GM19395 (cell line): ENCODE data around the gene DQX1.

Source experiments
- ATAC-seq: cut with Tn5 transposase; IDR thresholded peaks from one replicate; pipeline ENCODE4 v1.9.1; 2021; ENCODE audit warnings: mild to moderate bottlenecking, moderate library complexity; ENCODE audit not compliant: unreplicated experiment

DQX1 gene

GRCh38 chr2:74554820-74555531, 28.9 kb upstream of the DQX1 start:
- ATAC-seq: peak; percentile 42

GRCh38 chr2:74553892-74554819, 28.1 kb upstream of the DQX1 start, which contains the start of the genes DOK1 and LOXL3:
TSS of gene DOK1 (plus strand) at chr2:74554720. CDS start at chr2:74554755, 35 bp downstream.
TSS of gene LOXL3 (minus strand) at chr2:74553942. CDS start at chr2:74552634, 1,308 bp downstream.
- ATAC-seq: peak; percentile 49

- peak; percentile 33 for ATAC-seq
Measured at GRCh38 chr2:74552914-74553811, 27.1 kb upstream of the DQX1 start.

GRCh38 chr2:74551942-74552913, 26.2 kb upstream of the DQX1 start:
- ATAC-seq: peak; percentile 37

GRCh38 chr2:74551530-74551929, 25.5 kb upstream of the DQX1 start:
- no peak for ATAC-seq

- no peak for ATAC-seq
Measured at GRCh38 chr2:74550231-74550630, 24.2 kb upstream of the DQX1 start.

- ATAC-seq: no peak
Measured at GRCh38 chr2:74548900-74549826, 23.1 kb upstream of the DQX1 start.

- ATAC-seq: no peak
Measured at GRCh38 chr2:74548285-74548899, 22.4 kb upstream of the DQX1 start.

- no peak for ATAC-seq
Measured at GRCh38 chr2:74546004-74546403, 20.0 kb upstream of the DQX1 start.

GRCh38 chr2:74544634-74545033, 18.6 kb upstream of the DQX1 start:
- no peak for ATAC-seq

GRCh38 chr2:74542978-74543377, 16.9 kb upstream of the DQX1 start:
- no peak for ATAC-seq

GRCh38 chr2:74540291-74540690, 14.3 kb upstream of the DQX1 start:
- no peak for ATAC-seq

GRCh38 chr2:74538881-74539339, 12.9 kb upstream of the DQX1 start:
- no peak for ATAC-seq

- no peak for ATAC-seq
Measured at GRCh38 chr2:74537140-74537539, 11.1 kb upstream of the DQX1 start.

- no peak for ATAC-seq
Measured at GRCh38 chr2:74536166-74536950, 10.3 kb upstream of the DQX1 start.

- no peak for ATAC-seq
Measured at GRCh38 chr2:74535440-74535965, 9.5 kb upstream of the DQX1 start.

GRCh38 chr2:74534411-74534810, 8.4 kb upstream of the DQX1 start:
- no peak for ATAC-seq
